Measurements from ENCODE around the gene DMAC2L. TPM values are rescaled to one million over a fixed set of nuclear protein-coding genes. Genes with fewer than 3 reads are reported as not detected.

The DMAC2L gene
- total RNA-seq, 1 experiment from 2014 or later: 14.0 TPM

GRCh38 chr14:50263321-50263720 is 48.8 kb upstream of the DMAC2L start:
- Histone ChIP-seq H3K9me3 (ENCODE audit: control insufficient read depth, insufficient read depth, low read depth, low read length) (no peaks in the 10 kb centered on the region), H3K27ac (ENCODE audit: low read length) (no peak overlapping the region), H3K36me3 (ENCODE audit: control insufficient read depth, insufficient read depth, low read length) (no peaks in the 10 kb centered on the region), H3K4me3 (ENCODE audit: low read depth in 2 of 2, low read length in 2 of 2) (no peak overlapping the region), H3K4me1 (ENCODE audit: control insufficient read depth, insufficient read depth, low read length) (no peaks in the 10 kb centered on the region), H3K27me3 (ENCODE audit: control insufficient read depth, insufficient read depth, low read length) (no peaks in the 10 kb centered on the region)
- ChIA-PET POLR2A (no interaction called here), CTCF (no interaction called here)
- no peak for ATAC-seq
- DNase-seq (ENCODE audit: low read depth, low spot score): no peak
- TF ChIP-seq REST (IDR thresholded peaks at IDR 0.05; ENCODE audit: insufficient read depth in 1 of 2, low read depth in 2 of 2, low read length in 1 of 2) (no peak), POLR2AphosphoS5 (IDR thresholded peaks at IDR 0.05; ENCODE audit: low read depth, low read length) (no peak), TCF7L2 (IDR thresholded peaks at IDR 0.05; ENCODE audit: low read depth, low read length) (no peak), SIN3A (IDR thresholded peaks at IDR 0.05; ENCODE audit: borderline replicate concordance, insufficient read depth, low read depth, low read length) (no peak), CTCF (IDR thresholded peaks at IDR 0.05) (no peak)
- in situ Hi-C loops (cut with HindIII; ENCODE audit: low pct_unique_long_range_greater_than_20kb, low sequenced_read_pairs) (no loop called here), intact Hi-C loops (cut with micrococcal nuclease; ENCODE audit: unreplicated experiment) (no loop called here)
- BruUV-seq (replicated peaks): TSS peak; percentile 69

- Histone ChIP-seq H3K36me3 (ENCODE audit: control insufficient read depth, insufficient read depth, low read length) (no peaks in the 10 kb centered on the region), H3K9me3 (ENCODE audit: control insufficient read depth, insufficient read depth, low read depth, low read length) (no peaks in the 10 kb centered on the region), H3K4me1 (ENCODE audit: control insufficient read depth, insufficient read depth, low read length) (no peaks in the 10 kb centered on the region), H3K27me3 (ENCODE audit: control insufficient read depth, insufficient read depth, low read length) (no peaks in the 10 kb centered on the region), H3K4me3 (ENCODE audit: low read depth in 2 of 2, low read length in 2 of 2) (no peak overlapping the region), H3K27ac (ENCODE audit: low read length) (no peak overlapping the region)
- ATAC-seq (no peak), DNase-seq (ENCODE audit: low read depth, low spot score) (no peak)
- ChIA-PET CTCF (interaction anchor here (0.5 kb wide), 1 partner anchor 84 kb away, joined by 9 read pairs; no protein-coding TSS in a partner anchor), POLR2A (no interaction called here)
- in situ Hi-C loops (cut with HindIII; ENCODE audit: low pct_unique_long_range_greater_than_20kb, low sequenced_read_pairs): no loop called here
- TF ChIP-seq CTCF (IDR thresholded peaks at IDR 0.05) (no peak), SIN3A (IDR thresholded peaks at IDR 0.05; ENCODE audit: borderline replicate concordance, insufficient read depth, low read depth, low read length) (no peak), TCF7L2 (IDR thresholded peaks at IDR 0.05; ENCODE audit: low read depth, low read length) (no peak), POLR2AphosphoS5 (IDR thresholded peaks at IDR 0.05; ENCODE audit: low read depth, low read length) (no peak), REST (IDR thresholded peaks at IDR 0.05; ENCODE audit: insufficient read depth in 1 of 2, low read depth in 2 of 2, low read length in 1 of 2) (no peak)
- BruUV-seq (replicated peaks): no TSS peak
- intact Hi-C loops (cut with micrococcal nuclease; ENCODE audit: unreplicated experiment): no loop called here
Measured at GRCh38 chr14:50265029-50265428, 47.1 kb upstream of the DMAC2L start.
